ENCODE data around the gene CORO1C. TPM values are rescaled to one million over a fixed set of nuclear protein-coding genes. Genes with fewer than 3 reads are reported as not detected.

CORO1C gene
- total RNA-seq, 1 experiment from 2014 or later, result 138 TPM

- ChIA-PET CTCF (no interaction called here), POLR2A (no interaction called here)
- no peak overlapping the region for H3K27ac ChIP-seq (ENCODE audit: low read depth, low read length)
Measured at GRCh38 chr12:108765289-108765764, 34.0 kb upstream of the CORO1C start.

More at GRCh38 chr12:108765289-108765764, 34.0 kb upstream of the CORO1C start:
- no peak overlapping the region for H3K4me3 ChIP-seq (replicated peaks in 1 of 2; ENCODE audit: low read depth in 1 of 2, low read length in 2 of 2)
- no peaks in the 10 kb centered on the region for H3K9me2 ChIP-seq (ENCODE audit: insufficient read depth)
- TF ChIP-seq EZH2phosphoT487 (IDR thresholded peaks at IDR 0.05; ENCODE audit: borderline replicate concordance), result no peak
- no peak for TF ChIP-seq ZBTB33 (IDR thresholded peaks at IDR 0.05; ENCODE audit: extremely low read depth, insufficient replicate concordance, low read length)
- TF ChIP-seq ELF1 (IDR thresholded peaks at IDR 0.05; ENCODE audit: borderline replicate concordance, low read depth), result no peak
- no peak for TF ChIP-seq RAD21 (IDR thresholded peaks at IDR 0.05; ENCODE audit: low read depth)
- TF ChIP-seq ATF3 (IDR thresholded peaks at IDR 0.05), result no peak
- no peak for TF ChIP-seq CEBPB (IDR thresholded peaks at IDR 0.05; ENCODE audit: low read depth)
- no peak for TF ChIP-seq YY1 (IDR thresholded peaks at IDR 0.05; ENCODE audit: extremely low read depth, insufficient replicate concordance, low read depth, low read length)
- TF ChIP-seq EGR1 (IDR thresholded peaks at IDR 0.05; ENCODE audit: low read depth), result no peak
- no peak overlapping the region for H3K9ac ChIP-seq (ENCODE audit: low read length)
- peaks cover 5 to 13% of the 10 kb centered on the region in 2 experiments for H3K4me1 ChIP-seq (ENCODE audit: control insufficient read depth in 1 of 2, insufficient read depth in 2 of 2, low read length in 2 of 2)
- no peak overlapping the region for H3K4me2 ChIP-seq (ENCODE audit: low read length)
- RAD21 ChIA-PET (ENCODE audit: low non-redundant PET in 1 of 2, low total read pairs in 2 of 2, uncharacterized antibody in 2 of 2, unreplicated experiment in 2 of 2), result no interaction called here
- H3K9me3 ChIP-seq (ENCODE audit: control insufficient read depth in 1 of 2, insufficient read depth in 1 of 2, low read depth in 1 of 2, low read length in 2 of 2), result no peaks in the 10 kb centered on the region
- no peaks in the 10 kb centered on the region for H3K79me2 ChIP-seq (ENCODE audit: insufficient read depth, low read length)
- no peaks in the 10 kb centered on the region for H3K36me3 ChIP-seq (ENCODE audit: control insufficient read depth in 1 of 2, insufficient read depth in 2 of 2, low read length in 2 of 2)
- no peak for ATAC-seq
- H3K27me3 ChIP-seq (ENCODE audit: insufficient read depth, low read length), result no peaks in the 10 kb centered on the region
- H2AFZ ChIP-seq (ENCODE audit: low read depth, low read length, poor library complexity, severe bottlenecking), result no peak overlapping the region
- intact Hi-C loops (cut with micrococcal nuclease), result no loop called here
- BruUV-seq (replicated peaks), result no TSS peak
- H4K20me1 ChIP-seq (ENCODE audit: insufficient read depth), result no peaks in the 10 kb centered on the region
- DNase-seq (ENCODE audit: low read depth, low spot score), result no peak

Data from HCT116 (cell line).